HEK293 (cell line): ENCODE results near the gene PTPRA.
A peak's percentile ranks its signal among the peaks of the same experiment; 100 is the strongest.

Experiments
- CTCF ChIA-PET: fragments of 350-600 bp; formaldehyde crosslinking; extraction: SDS; loops from one replicate; lab custom pipeline; 2021; ENCODE audit warnings: antibody characterized with exemption; lab: Yijun Ruan, JAX
- POLR2A ChIA-PET: fragments of 300-600 bp; formaldehyde crosslinking; extraction: SDS; loops from one replicate; lab custom pipeline; 2020; ENCODE audit warnings: antibody characterized with exemption, inconsistent platforms; lab: Yijun Ruan, JAX
- H3K27ac ChIP-seq: fragments of 200-500 bp; sonication (Bioruptor generic); 2 replicates; pipeline ENCODE4 v1.5.1; 2014; ENCODE audit warnings: low read depth, low read length, control low read depth, inconsistent platforms; ENCODE audit errors: extremely low read depth
- H3K36me3 ChIP-seq, 2 experiments: fragments of 200-500 bp in 1 of 2; sonication (Bioruptor generic) in 1 of 2; 1 replicate in 1 of 2; 2 replicates in 1 of 2; pipeline ENCODE4 v1.5.1; 2014 to 2017; ENCODE audit warnings: inconsistent platforms in 2 of 2, low read length in 2 of 2; ENCODE audit not compliant: control insufficient read depth in 2 of 2, insufficient read depth in 1 of 2
- H3K4me1 ChIP-seq: fragments of 200-500 bp; sonication (Bioruptor generic); 2 replicates; pipeline ENCODE4 v1.5.1; 2014; ENCODE audit warnings: mild to moderate bottlenecking, low read length, inconsistent platforms; ENCODE audit not compliant: control insufficient read depth, insufficient read depth
- H3K4me3 ChIP-seq: 2 replicates; pipeline ENCODE4 v1.5.1; 2011; ENCODE audit warnings: low read depth, mild to moderate bottlenecking, control low read depth, low read length, moderate library complexity
- H3K9me3 ChIP-seq: fragments of 200-500 bp; sonication (Bioruptor generic); 2 replicates; pipeline ENCODE4 v1.5.1; 2014; ENCODE audit warnings: low read depth, low read length, inconsistent platforms; ENCODE audit not compliant: control insufficient read depth, insufficient read depth
- GLI2 ChIP-seq: fragments of 450-650 bp; formaldehyde crosslinking; IDR thresholded peaks from 2 replicates; pipeline ENCODE4; 2017; ENCODE audit warnings: missing biosample characterization, missing genetic modification characterization, low read depth, borderline replicate concordance
- GLIS1 ChIP-seq: fragments of 450-650 bp; formaldehyde crosslinking; IDR thresholded peaks from 2 replicates; pipeline ENCODE4 v1.5.1; 2016; ENCODE audit warnings: missing biosample characterization, missing genetic modification characterization
- KLF17 ChIP-seq: fragments of 450-650 bp; formaldehyde crosslinking; IDR thresholded peaks from 2 replicates; pipeline ENCODE4 v1.5.1; 2016; ENCODE audit warnings: missing biosample characterization, missing genetic modification characterization
- ZBTB1 ChIP-seq: fragments of 450-650 bp; formaldehyde crosslinking; IDR thresholded peaks from 2 replicates; pipeline ENCODE4 v1.5.1; 2016; ENCODE audit warnings: missing biosample characterization, missing genetic modification characterization
- ZFP41 ChIP-seq: fragments of 450-650 bp; formaldehyde crosslinking; IDR thresholded peaks from 2 replicates; pipeline ENCODE4 v1.5.1; 2016; ENCODE audit warnings: missing biosample characterization, missing genetic modification characterization, borderline replicate concordance

The PTPRA gene

GRCh38 chr20:3085571-3086072 lies 212.3 kb downstream of the PTPRA start:
- H3K9me3 ChIP-seq: no peaks in the 10 kb centered on the region
- no peak overlapping the region for H3K27ac ChIP-seq
- ChIA-PET CTCF (no interaction called here), POLR2A (no interaction called here)
- TF ChIP-seq KLF17 (tag by site-specific recombination) (no peak), ZBTB1 (tag by site-specific recombination) (no peak), GLI2 (tag by site-specific recombination) (no peak)
- no peaks in the 10 kb centered on the region for H3K36me3 ChIP-seq
- no peak overlapping the region for H3K4me3 ChIP-seq
- H3K4me1 ChIP-seq: no peaks in the 10 kb centered on the region

DNA sequence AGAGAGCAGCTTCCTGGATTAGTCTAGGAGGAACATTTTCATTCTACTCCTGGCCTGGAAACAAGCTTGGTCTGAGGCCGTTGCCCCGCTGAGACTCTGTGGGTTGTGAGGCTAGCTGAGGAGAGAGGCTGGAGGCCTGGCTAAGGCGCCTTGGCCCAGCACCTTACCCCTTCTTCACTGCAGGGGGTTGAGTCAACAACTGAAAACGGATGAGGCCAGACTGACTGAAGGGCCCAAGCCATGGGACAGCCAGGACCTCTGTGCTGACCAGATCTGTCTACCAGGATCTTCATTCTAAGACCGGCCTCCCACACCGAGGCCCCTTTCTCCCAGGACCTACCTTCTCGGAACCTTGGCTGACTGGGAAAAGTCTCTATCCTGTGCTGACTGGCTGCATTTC lies 214.8 kb downstream of the PTPRA start:
- H3K4me1 ChIP-seq: no peaks in the 10 kb centered on the region
- H3K27ac ChIP-seq: no peak overlapping the region
- ChIA-PET CTCF (interaction anchor here (1.2 kb wide), 1 partner anchor 16 kb away, joined by 3 read pairs; no protein-coding TSS in a partner anchor), POLR2A (no interaction called here)
- no peaks in the 10 kb centered on the region for H3K36me3 ChIP-seq
- no peak overlapping the region for H3K4me3 ChIP-seq
- TF ChIP-seq GLIS1 (tag by site-specific recombination): peak; percentile 54
- no peak for TF ChIP-seq ZFP41
- TF ChIP-seq, all 188 proteins: peak for 1
- no peaks in the 10 kb centered on the region for H3K9me3 ChIP-seq
